ENCODE data around the gene APBB2. TPM values are rescaled to one million over a fixed set of nuclear protein-coding genes. Genes with fewer than 3 reads are reported as not detected.
"Not testable (repeated sequence)": the region's sequence is repeated elsewhere in the genome, so short reads cannot be mapped to it uniquely, and the experiment has no call there.

APBB2 gene
- total and polyA plus RNA-seq, 2 donors (not counting 1 experiment from before 2014, with no cell fraction given) = 4.4 to 15.8 TPM

GRCh38 chr4:40908297-40908696 lies 306.0 kb downstream of the APBB2 start:
- H3K4me1 ChIP-seq (ENCODE audit: control insufficient read depth in 2 of 2, insufficient read depth in 2 of 2, low read length in 2 of 2) = peaks cover 9 to 10% of the 10 kb centered on the region in 2 donors
- H3K9me3 ChIP-seq (ENCODE audit: control extremely low read depth in 1 of 3, control insufficient read depth in 2 of 3, insufficient read depth in 1 of 3, low read length in 2 of 3) = no peaks in the 10 kb centered on the region
- H3K27me3 Mint-ChIP-seq = no peaks in the 10 kb centered on the region
- H3K9me3 Mint-ChIP-seq (ENCODE audit: insufficient read depth) = no peaks in the 10 kb centered on the region
- H3K4me1 Mint-ChIP-seq = peaks cover 14% of the 10 kb centered on the region
- no peak overlapping the region for H3K9ac ChIP-seq (ENCODE audit: low read length)
- no peak overlapping the region for H3K4me3 ChIP-seq (ENCODE audit: control extremely low read depth in 1 of 5, extremely low read depth in 1 of 5, insufficient read depth in 1 of 5, low read depth in 2 of 5, low read length in 4 of 5)
- no peak overlapping the region for H3K4me3 Mint-ChIP-seq
- H3K27me3 ChIP-seq (replicated peaks in 1 of 4; ENCODE audit: control extremely low read depth in 1 of 4, control insufficient read depth in 3 of 4, insufficient read depth in 4 of 4, low read length in 3 of 4) = no peaks in the 10 kb centered on the region
- H3K36me3 ChIP-seq (replicated peaks in 1 of 2; ENCODE audit: control extremely low read depth in 1 of 2, control insufficient read depth in 1 of 2, extremely low read depth in 1 of 2, insufficient read depth in 2 of 2, low read length in 1 of 2) = no peaks in the 10 kb centered on the region
- CTCF ChIA-PET = interaction anchor here (0.9 to 1.4 kb wide), 6 partner anchors 8 to 172 kb away, joined by 3 to 6 read pairs (median 3); no protein-coding TSS in a partner anchor
- H2AFZ ChIP-seq (ENCODE audit: insufficient read depth, low read depth, low read length, poor library complexity, severe bottlenecking) = no peak overlapping the region
- no peak for DNase-seq
- 95% methylated on average over 9 of the region's 12 CpGs for WGBS (ENCODE audit: insufficient coverage)
- intact Hi-C loops (cut with micrococcal nuclease) = no loop called here
- no peaks in the 10 kb centered on the region for H3K79me2 ChIP-seq (ENCODE audit: control insufficient read depth, insufficient read depth, low read length)
- no peak for ATAC-seq (ENCODE audit: low read depth)
- H3K27ac Mint-ChIP-seq = no peak overlapping the region
- TF ChIP-seq CTCF (IDR thresholded peaks at IDR 0.05) = no peak
- POLR2A ChIA-PET = no interaction called here
- no peak overlapping the region for H3K27ac ChIP-seq (ENCODE audit: low read length in 2 of 2)
- no peaks in the 10 kb centered on the region for H4K20me1 ChIP-seq (ENCODE audit: control insufficient read depth, insufficient read depth, low read length, poor library complexity, severe bottlenecking)
- H3K4me2 ChIP-seq (replicated peaks; ENCODE audit: low read depth, low read length, poor library complexity, severe bottlenecking) = no peak overlapping the region

GRCh38 chr4:40905414-40905813 lies 308.9 kb downstream of the APBB2 start:
- TF ChIP-seq CTCF (IDR thresholded peaks at IDR 0.05) (no peak), EZH2 (IDR thresholded peaks at IDR 0.05; ENCODE audit: borderline replicate concordance, insufficient read depth, low read depth, low read length, poor library complexity, severe bottlenecking) (no peak)
- Histone ChIP-seq H3K9ac (ENCODE audit: low read length) (no peak overlapping the region), H3K36me3 (replicated peaks in 1 of 2; ENCODE audit: control extremely low read depth in 1 of 2, control insufficient read depth in 1 of 2, extremely low read depth in 1 of 2, insufficient read depth in 2 of 2, low read length in 1 of 2) (no peaks in the 10 kb centered on the region), H2AFZ (ENCODE audit: insufficient read depth, low read depth, low read length, poor library complexity, severe bottlenecking) (no peak overlapping the region), H3K27me3 (replicated peaks in 1 of 4; ENCODE audit: control extremely low read depth in 1 of 4, control insufficient read depth in 3 of 4, insufficient read depth in 4 of 4, low read length in 3 of 4) (no peaks in the 10 kb centered on the region), H3K4me1 (ENCODE audit: control insufficient read depth in 2 of 2, insufficient read depth in 2 of 2, low read length in 2 of 2) (peaks cover 9 to 10% of the 10 kb centered on the region in 2 donors), H3K79me2 (ENCODE audit: control insufficient read depth, insufficient read depth, low read length) (no peaks in the 10 kb centered on the region), H3K4me3 (ENCODE audit: control extremely low read depth in 1 of 5, extremely low read depth in 1 of 5, insufficient read depth in 1 of 5, low read depth in 2 of 5, low read length in 4 of 5) (no peak overlapping the region), H3K27ac (ENCODE audit: low read length in 2 of 2) (no peak overlapping the region), H3K4me2 (replicated peaks; ENCODE audit: low read depth, low read length, poor library complexity, severe bottlenecking) (no peak overlapping the region), H3K9me3 (ENCODE audit: control extremely low read depth in 1 of 3, control insufficient read depth in 2 of 3, insufficient read depth in 1 of 3, low read length in 2 of 3) (no peaks in the 10 kb centered on the region), H4K20me1 (ENCODE audit: control insufficient read depth, insufficient read depth, low read length, poor library complexity, severe bottlenecking) (no peaks in the 10 kb centered on the region)
- Mint-ChIP-seq H3K4me1 (peaks cover 14% of the 10 kb centered on the region), H3K4me3 (no peak overlapping the region), H3K27ac (no peak overlapping the region), H3K27me3 (no peaks in the 10 kb centered on the region), H3K9me3 (ENCODE audit: insufficient read depth) (no peaks in the 10 kb centered on the region)
- POLR2A ChIA-PET = no interaction called here
- DNase-seq (no peak), ATAC-seq (ENCODE audit: low read depth) (no peak)
- CTCF ChIA-PET = interaction anchor here (1.1 to 1.3 kb wide), 3 partner anchors 8 to 19 kb away, joined by 3 to 4 read pairs (median 3); no protein-coding TSS in a partner anchor
- intact Hi-C loops (cut with micrococcal nuclease) = no loop called here
- 94% methylated on average over 7 of the region's 8 CpGs for WGBS (ENCODE audit: insufficient coverage)

GRCh38 chr4:40900531-40900930 lies 313.8 kb downstream of the APBB2 start:
- 94% methylated on average over 3 of the region's 4 CpGs for WGBS (ENCODE audit: insufficient coverage)
- H2AFZ ChIP-seq (ENCODE audit: insufficient read depth, low read depth, low read length, poor library complexity, severe bottlenecking); H3K27me3 ChIP-seq (replicated peaks in 1 of 4; ENCODE audit: control extremely low read depth in 1 of 4, control insufficient read depth in 3 of 4, insufficient read depth in 4 of 4, low read length in 3 of 4); H3K36me3 ChIP-seq (replicated peaks in 1 of 2; ENCODE audit: control extremely low read depth in 1 of 2, control insufficient read depth in 1 of 2, extremely low read depth in 1 of 2, insufficient read depth in 2 of 2, low read length in 1 of 2); H3K9me3 Mint-ChIP-seq (ENCODE audit: insufficient read depth); H3K4me3 ChIP-seq (ENCODE audit: control extremely low read depth in 1 of 5, extremely low read depth in 1 of 5, insufficient read depth in 1 of 5, low read depth in 2 of 5, low read length in 4 of 5); intact Hi-C loops (cut with micrococcal nuclease); H3K27me3 Mint-ChIP-seq; H3K4me2 ChIP-seq (replicated peaks; ENCODE audit: low read depth, low read length, poor library complexity, severe bottlenecking); DNase-seq; H3K9ac ChIP-seq (ENCODE audit: low read length); H4K20me1 ChIP-seq (ENCODE audit: control insufficient read depth, insufficient read depth, low read length, poor library complexity, severe bottlenecking); H3K9me3 ChIP-seq (ENCODE audit: control extremely low read depth in 1 of 3, control insufficient read depth in 2 of 3, insufficient read depth in 1 of 3, low read length in 2 of 3); ATAC-seq (ENCODE audit: low read depth); H3K27ac Mint-ChIP-seq; H3K79me2 ChIP-seq (ENCODE audit: control insufficient read depth, insufficient read depth, low read length); H3K27ac ChIP-seq (ENCODE audit: low read length in 2 of 2); POLR2A ChIA-PET; H3K4me1 ChIP-seq (ENCODE audit: control insufficient read depth in 2 of 2, insufficient read depth in 2 of 2, low read length in 2 of 2); H3K4me3 Mint-ChIP-seq; H3K4me1 Mint-ChIP-seq: not testable (repeated sequence)
- CTCF ChIA-PET = interaction anchor here (0.9 to 6.5 kb wide), 6 partner anchors 8 to 165 kb away, joined by 3 to 86 read pairs (median 6); no protein-coding TSS in a partner anchor
